OCI-M1 (cell line): ENCODE results near the gene ZNF280A.

Experiments
- DNase-seq: peaks from one replicate; lab custom pipeline; 2025; lab: John Stamatoyannopoulos, UW

Gene ZNF280A, protein sequence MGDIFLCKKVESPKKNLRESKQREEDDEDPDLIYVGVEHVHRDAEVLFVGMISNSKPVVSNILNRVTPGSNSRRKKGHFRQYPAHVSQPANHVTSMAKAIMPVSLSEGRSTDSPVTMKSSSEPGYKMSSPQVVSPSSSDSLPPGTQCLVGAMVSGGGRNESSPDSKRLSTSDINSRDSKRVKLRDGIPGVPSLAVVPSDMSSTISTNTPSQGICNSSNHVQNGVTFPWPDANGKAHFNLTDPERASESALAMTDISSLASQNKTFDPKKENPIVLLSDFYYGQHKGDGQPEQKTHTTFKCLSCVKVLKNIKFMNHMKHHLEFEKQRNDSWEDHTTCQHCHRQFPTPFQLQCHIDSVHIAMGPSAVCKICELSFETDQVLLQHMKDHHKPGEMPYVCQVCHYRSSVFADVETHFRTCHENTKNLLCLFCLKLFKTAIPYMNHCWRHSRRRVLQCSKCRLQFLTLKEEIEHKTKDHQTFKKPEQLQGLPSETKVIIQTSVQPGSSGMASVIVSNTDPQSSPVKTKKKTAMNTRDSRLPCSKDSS

DNA sequence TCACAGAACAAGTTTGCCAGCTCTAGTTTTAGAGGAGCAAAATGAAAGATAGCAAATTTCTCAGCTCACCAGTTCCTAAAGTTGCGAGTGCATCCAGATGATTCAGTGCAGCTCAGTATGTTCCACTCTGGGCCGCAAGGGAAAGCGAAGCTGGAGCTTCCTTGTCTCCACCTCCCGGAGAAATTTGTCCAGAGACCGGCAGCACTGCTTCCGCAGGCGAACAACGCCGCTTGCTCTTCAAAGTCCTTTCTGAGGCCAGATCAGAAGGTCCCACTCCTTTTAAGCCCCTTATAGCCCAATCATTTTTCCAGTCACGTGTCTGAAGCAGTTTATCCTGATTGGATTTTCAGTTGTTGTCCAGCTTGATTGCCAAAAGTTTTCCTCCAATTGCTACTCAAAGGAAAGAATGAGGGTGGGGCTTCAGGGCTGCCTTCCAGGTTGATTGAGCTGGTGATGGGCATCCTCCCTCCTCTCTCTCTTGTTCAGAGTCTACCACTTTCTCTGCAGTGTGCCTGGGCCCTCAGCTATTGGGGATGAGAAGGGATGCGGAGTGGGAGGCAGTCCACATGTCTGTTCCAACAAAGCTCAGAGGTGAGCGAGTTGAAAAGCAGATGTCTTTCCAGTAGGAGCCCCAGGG is at the start of gene ZNF280A:
ZNF280A (minus strand) TSS at position 251 of the 637 bp plus-strand sequence. CDS start 4,640 bp downstream, outside the sequence.
- peak; percentile 58 for DNase-seq

DNA sequence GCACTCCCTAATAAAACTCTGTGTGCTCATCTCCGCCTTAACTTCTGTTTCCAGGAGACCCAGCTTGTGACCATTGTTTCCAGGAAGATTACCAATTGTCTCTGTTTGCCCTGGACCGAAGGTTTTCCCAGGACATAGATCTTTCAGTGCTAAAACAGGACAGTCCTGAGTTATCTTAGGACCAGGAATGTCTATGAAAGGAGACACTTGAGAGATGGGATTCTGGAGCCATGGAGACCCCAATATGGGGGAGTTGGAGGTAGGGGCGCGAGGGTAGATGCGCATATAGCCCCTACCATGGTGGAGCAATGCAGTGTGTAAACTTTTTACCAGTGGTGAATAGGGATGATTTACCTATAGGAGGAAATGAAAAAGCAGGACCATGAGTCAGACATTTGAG is 49.1 kb upstream of the ZNF280A start:
- no peak for DNase-seq

DNA sequence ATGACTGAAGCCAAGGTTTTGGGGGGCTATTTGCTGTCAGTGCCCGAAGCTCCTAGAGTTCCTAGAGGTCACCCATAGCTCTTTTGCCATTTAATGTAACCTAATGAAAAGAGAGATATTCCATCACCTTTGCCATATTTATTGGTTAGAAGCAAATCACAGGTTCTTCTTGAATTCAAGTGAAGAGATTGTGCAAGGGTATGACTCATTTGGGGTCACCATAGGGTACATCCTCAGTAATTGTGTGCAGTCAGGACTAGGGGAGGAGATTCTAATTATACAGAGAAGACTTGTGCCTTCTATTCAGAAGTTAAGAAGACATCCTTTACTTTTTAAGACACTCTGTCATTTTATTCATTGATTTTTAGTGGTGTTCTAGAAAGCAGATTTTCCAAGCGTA is 45.9 kb upstream of the ZNF280A start:
- DNase-seq: peak; percentile 27

GRCh38 chr22:22558972-22559603 is 39.0 kb upstream of the ZNF280A start, which contains the start of gene PRAME:
Gene PRAME, minus strand, starts transcription at chr22:22559265. Its CDS starts 2,433 bp downstream, at chr22:22556832.
- DNase-seq: peak; percentile 100

- peak; percentile 71 for DNase-seq
Measured at GRCh38 chr22:22558071-22558971, 38.3 kb upstream of the ZNF280A start.

DNA sequence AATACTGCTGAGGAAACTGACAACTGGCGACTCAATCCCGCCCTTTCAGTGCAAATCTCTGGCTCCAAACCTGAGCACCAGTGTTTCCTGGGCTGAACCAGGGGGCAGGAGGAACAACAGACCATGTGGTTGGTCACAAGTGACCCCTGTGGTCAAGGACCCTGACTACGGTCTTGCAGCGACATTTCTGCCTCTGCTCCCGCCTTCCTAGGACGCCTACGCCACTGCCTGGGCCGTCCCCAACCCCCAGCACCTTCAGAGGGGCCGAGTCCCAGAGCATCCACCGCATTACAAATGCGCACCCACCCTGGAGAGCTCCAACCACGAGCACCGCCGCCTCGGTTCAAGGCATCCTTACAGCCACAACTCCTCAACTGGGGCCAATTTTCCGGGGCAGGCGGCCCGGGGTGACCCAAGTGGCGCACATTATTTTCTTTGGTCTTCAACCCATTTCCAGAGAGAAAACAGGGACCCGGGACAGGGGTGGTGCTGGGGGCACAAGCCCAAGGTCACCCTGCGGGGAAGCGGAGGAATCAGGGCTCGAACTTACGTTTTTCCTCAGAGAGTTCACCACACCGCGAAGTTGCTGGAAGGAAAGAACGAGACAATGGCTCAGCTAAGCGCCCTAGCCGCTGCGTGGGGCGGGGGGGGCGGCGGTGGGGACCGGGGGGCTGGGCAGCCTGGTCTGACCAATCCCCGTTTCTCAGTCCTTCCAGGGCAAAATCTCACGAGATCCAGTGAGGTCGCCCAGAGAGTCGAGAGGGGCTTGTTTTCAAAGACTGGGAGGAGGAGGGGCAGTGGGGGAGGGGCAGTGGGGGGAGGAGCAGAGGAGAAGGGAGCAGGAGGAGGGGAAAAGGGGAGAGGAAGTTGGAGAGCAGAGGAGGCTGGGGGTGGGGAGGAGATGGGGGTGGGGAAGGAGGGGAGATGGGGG is 37.2 kb upstream of the ZNF280A start:
- peak; percentile 68 for DNase-seq

GRCh38 chr22:22556578-22556977 is 36.5 kb upstream of the ZNF280A start:
- no peak for DNase-seq

- DNase-seq: no peak
Measured at GRCh38 chr22:22555596-22555995, 35.5 kb upstream of the ZNF280A start.

- peak; percentile 73 for DNase-seq
Measured at GRCh38 chr22:22554587-22555284, 34.7 kb upstream of the ZNF280A start.

DNA sequence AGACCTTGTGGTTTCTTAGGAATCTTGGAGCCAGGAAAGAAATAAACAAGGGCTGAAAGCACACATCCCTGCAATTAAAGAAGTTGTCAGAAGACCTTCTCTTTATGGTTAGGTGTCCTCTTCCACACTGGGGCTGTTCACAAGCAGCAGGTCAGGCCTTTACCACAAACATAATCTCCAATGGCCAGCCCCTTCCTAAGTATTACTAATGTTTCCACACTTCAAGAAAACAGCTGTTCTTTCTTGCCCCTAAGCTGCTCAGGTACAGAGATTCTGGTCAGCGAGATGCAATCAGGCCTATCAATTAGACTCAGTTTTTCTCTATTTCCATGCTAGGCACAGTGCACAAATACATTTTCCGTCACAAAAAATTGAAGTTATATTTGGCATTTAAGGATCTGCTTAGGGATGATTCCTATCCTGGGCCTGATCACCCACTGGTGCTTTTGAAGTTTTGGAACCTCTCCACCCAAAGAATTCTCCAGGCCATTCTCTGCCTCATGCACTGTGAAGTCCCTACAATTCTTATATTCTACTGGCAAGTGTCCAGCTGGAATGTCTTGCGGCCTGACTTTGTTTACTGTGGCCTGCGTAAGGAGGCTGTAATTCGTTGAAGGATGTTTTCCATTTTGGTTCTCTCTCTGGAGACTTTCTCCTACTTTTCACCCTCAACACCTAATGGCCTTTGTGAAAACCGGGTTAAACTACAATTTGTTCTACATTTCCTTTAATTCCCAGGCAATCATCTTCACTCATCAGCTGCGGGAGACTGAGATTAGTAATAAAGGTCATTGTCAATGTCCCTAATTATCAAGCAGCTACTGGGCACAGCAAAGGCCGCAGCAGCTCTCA is 33.9 kb upstream of the ZNF280A start:
- peak; percentile 72 for DNase-seq

GRCh38 chr22:22553141-22553540 is 33.1 kb upstream of the ZNF280A start:
- DNase-seq: no peak

DNA sequence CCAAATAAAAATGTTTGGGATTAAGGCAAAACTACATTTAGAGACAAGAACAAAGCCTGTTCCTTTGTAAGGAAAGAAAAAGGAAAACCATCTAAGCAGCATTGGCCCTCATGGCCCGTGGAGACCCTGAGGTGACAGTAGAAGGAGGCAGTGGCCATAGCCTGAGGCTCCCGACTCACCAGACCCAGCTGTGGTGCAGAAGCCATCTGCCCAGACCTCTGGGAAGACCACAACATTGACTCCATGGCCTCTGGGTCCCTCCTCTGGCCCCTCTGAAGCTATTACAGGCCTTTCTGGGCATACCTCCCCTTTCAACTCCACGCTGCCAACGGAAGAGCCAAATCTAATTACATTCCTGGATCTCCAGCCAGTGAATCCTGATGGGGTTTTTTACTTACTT is 32.6 kb upstream of the ZNF280A start:
- peak; percentile 76 for DNase-seq

DNA sequence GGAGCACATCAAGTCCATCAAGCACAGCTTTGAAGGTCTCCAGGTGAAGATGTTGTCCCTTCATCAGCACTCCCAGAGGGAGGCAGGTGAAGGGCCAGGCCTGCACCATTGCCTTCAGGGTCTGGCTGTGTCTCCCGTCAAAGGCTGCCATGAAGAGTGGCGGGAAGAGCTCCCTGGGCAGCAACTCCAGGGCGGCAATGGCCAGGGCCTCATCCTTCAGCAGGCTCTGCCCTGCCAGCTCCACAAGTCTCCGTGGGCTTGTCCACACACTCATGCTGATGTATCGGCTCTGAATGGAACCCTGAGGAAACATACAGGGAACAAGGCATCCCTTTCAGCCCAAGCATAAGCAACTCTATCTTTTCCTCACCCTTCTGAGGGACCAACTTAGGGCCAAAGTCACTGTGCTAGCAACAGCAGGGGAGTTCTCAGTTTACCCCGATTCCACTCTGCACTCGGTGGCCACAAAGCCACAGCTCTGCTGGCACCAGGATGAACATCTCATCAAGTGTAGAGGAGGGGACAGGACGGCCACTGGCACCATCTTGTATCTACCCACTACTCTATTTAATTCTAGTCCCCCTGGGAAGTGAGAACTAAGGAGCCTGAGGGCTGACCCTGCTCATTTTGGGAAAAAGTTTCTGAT is 30.8 kb upstream of the ZNF280A start:
- no peak for DNase-seq

DNA sequence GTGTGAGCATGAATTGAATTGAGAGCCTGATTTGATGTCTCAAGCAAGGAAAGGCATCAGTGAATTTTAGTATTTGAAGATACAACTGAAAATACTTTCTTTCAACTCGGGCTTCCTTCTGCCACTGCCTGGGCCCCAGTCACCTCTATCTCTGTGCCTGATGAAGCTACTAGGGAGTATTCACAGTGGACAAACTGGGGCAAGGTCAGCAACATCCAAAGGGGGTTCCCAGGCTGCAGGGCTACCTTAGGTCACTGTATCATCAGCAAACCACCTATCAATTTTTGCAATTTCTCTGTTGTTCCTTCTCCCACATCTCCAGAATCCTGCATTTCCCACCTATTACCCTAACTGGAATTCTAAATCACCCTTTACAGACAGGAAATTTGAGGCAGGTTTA is 28.8 kb upstream of the ZNF280A start:
- DNase-seq: no peak

- no peak for DNase-seq
Measured at GRCh38 chr22:22548317-22548716, 28.2 kb upstream of the ZNF280A start.

GRCh38 chr22:22547692-22548300 is 27.7 kb upstream of the ZNF280A start:
- DNase-seq: peak; percentile 85

- DNase-seq: no peak
Measured at GRCh38 chr22:22547226-22547625, 27.2 kb upstream of the ZNF280A start.

GRCh38 chr22:22546490-22546889 is 26.4 kb upstream of the ZNF280A start:
- DNase-seq: no peak
